ENCODE data around the gene FBXW2.
"Not testable (repeated sequence)": the region's sequence is repeated elsewhere in the genome, so short reads cannot be mapped to it uniquely, and the experiment has no call there.

FBXW2 gene

GRCh38 chr9:120755810-120756434, 37.3 kb downstream of the FBXW2 start:
- peak; percentile 76 for TF ChIP-seq CTCF (IDR thresholded peaks at IDR 0.05; ENCODE audit: control insufficient read depth, insufficient read depth, low read depth, low read length, missing control alignments)

DNA sequence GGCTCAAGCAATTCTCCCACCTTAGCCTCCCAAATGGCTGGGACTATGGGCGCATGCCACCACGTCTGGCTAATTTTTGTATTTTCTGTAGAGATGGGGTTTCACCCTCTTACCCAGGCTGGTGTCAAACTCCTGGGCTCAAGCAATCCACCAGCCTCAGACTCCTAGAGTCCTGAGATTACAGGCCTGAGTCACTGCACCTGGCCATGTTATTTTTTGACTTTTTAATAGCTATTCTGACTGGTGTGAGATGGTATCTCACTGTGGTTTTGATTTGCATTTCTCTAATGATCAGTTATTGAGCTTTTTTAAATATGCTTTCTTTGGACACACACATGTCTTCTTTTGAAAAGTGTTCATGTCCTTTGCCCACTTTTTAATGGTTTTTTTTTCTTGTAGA, 38.2 kb downstream of the FBXW2 start:
- DNase-seq (ENCODE audit: low read depth), result no peak
- H3K4me3 ChIP-seq (ENCODE audit: control insufficient read depth, low read depth, low read length), result no peak overlapping the region
- no peak for TF ChIP-seq CTCF (IDR thresholded peaks at IDR 0.05; ENCODE audit: control insufficient read depth, insufficient read depth, low read depth, low read length, missing control alignments)

More at GRCh38 chr9:120755810-120756434, 37.3 kb downstream of the FBXW2 start:
- H3K4me3 ChIP-seq (ENCODE audit: control insufficient read depth, low read depth, low read length), result no peak overlapping the region
- DNase-seq (ENCODE audit: low read depth), result no peak

DNA sequence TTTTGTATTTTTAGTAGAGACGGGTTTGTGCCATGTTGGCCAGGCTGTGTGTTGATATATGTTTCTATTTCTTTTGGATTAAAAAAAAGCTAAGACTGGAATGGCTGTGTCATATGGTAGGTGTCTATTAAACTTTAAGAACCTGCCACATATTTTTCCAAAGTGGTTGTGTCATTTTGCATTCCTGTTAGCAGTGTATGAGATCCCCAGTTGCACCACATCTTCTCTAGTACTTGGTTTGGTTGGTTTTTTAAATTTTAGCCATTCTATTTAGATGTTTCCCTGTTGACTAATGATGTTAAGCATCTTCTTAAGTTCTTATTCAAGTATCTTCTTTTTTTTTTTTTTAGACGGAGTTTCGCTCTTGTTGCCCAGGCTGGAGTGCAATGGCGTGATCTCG, 42.8 kb downstream of the FBXW2 start:
- no peak overlapping the region for H3K4me3 ChIP-seq (ENCODE audit: control insufficient read depth, low read depth, low read length)
- no peak for TF ChIP-seq CTCF (IDR thresholded peaks at IDR 0.05; ENCODE audit: control insufficient read depth, insufficient read depth, low read depth, low read length, missing control alignments)
- no peak for DNase-seq (ENCODE audit: low read depth)

DNA sequence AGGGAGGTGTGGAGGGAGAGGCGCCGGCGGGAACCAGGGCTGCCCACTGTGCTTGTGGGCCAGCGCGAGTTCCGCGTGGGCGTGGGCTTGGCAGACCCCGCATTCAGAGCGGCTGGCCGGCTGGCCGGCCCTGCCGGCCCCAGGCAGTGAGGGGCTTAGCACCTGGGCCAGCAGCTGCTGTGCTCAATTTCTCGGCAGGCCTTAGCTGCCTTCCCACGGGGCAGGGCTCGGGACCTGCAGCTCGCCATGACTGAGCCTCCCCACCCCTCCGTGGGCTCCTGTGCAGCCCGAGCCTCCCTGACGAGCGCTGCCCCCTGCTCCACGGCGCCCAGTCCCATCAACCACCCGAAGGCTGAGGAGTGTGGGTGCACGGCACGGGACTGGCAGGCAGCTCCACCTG, 46.9 kb downstream of the FBXW2 start:
- not testable (repeated sequence) for DNase-seq (ENCODE audit: low read depth); H3K4me3 ChIP-seq (ENCODE audit: control insufficient read depth, low read depth, low read length)

DNA sequence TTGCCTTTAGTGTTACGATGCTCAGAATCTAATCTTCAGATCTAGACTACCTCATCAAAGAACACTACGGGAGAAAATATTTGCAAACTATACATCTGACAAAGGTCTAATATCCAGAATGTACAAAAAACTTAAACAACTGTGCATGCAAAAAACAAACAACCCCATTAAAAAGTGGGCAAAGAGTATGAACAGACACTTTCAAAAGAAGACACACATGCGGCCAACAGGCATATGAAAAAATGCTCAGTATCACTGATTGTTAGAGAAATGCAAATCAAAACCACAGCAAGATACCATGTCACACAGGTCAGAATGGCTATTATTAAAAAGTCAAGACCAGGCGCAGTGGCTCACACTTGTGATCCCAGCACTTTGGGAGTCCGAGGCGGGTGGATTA, 47.9 kb downstream of the FBXW2 start:
- no peak for TF ChIP-seq CTCF (IDR thresholded peaks at IDR 0.05; ENCODE audit: control insufficient read depth, insufficient read depth, low read depth, low read length, missing control alignments)
- DNase-seq (ENCODE audit: low read depth), result no peak
- H3K4me3 ChIP-seq (ENCODE audit: control insufficient read depth, low read depth, low read length), result no peak overlapping the region

DNA sequence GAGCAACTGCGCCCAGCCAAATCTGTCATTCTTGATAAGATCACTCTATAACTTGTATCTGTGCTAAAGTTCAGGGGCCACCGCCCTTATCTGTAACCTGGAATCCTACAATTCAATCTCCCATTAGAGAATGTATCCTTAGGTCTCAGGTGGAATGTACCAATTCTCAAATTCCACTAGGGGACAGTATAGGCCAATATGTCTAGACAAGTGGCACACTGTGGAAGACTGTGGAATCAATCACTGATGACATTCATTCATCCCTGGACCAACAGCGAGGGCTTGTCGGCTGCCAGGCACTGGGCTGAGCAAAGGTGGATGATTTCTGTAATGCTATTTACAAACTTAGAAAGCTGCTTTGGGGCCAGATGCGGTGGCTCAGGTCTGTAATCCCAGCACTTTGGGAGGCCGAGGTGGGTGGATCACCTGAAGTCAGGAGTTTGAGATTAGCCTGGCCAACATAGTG, 50.2 kb downstream of the FBXW2 start:
- TF ChIP-seq CTCF (IDR thresholded peaks at IDR 0.05; ENCODE audit: control insufficient read depth, insufficient read depth, low read depth, low read length, missing control alignments), result peak; percentile 80
- DNase-seq (ENCODE audit: low read depth), result no peak

DNA sequence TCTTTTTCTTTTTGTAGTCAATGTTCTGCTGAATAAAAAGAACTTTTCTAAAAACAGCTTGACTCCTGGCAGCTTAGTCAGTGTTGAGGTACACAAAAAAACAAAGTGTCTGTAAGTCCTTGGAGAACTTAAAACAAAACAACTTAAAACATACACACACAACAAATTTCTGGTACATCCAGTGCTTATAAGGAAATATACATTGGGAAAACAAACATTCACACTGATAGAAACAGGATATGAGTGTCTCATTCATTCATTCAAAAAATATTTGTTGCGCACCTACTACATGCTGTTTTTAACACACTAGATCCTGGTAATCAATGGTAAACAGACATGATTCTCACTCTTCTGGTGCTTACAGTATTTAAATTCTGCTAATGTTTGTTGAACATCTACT, 51.5 kb downstream of the FBXW2 start:
- no peak overlapping the region for H3K4me3 ChIP-seq (ENCODE audit: control insufficient read depth, low read depth, low read length)
- no peak for DNase-seq (ENCODE audit: low read depth)
- TF ChIP-seq CTCF (IDR thresholded peaks at IDR 0.05; ENCODE audit: control insufficient read depth, insufficient read depth, low read depth, low read length, missing control alignments), result no peak

More for the DNA sequence above, 50.2 kb downstream of the FBXW2 start:
- no peak overlapping the region for H3K4me3 ChIP-seq (ENCODE audit: control insufficient read depth, low read depth, low read length)

Data from AG09309 (cell line).